OCI-LY7 (cell line): Measurements from ENCODE around the gene DNAH9.

Experiments used
- CTCF ChIP-seq: fragments of 200-600 bp; sonication (generic); conservative IDR thresholded peaks from 2 replicates; pipeline ENCODE4 v1.5.1; 2014; ENCODE audit warnings: mild to moderate bottlenecking, antibody characterized with exemption, low read length, moderate library complexity, mixed read lengths
- EZH2phosphoT487 ChIP-seq: fragments of 200-600 bp; sonication (generic); IDR thresholded peaks from 2 replicates; pipeline ENCODE4 v1.6.1; 2018; ENCODE audit warnings: low read depth, borderline replicate concordance, mild to moderate bottlenecking, mixed run types, antibody characterized with exemption, low read length, moderate library complexity, mixed read lengths

- TF ChIP-seq CTCF (no peak), EZH2phosphoT487 (no peak)
Observed at GRCh38 chr17:11622492-11622891, 24.2 kb downstream of the DNAH9 start.
